NT2/D1 (cell line): ENCODE results near the gene TMEM217.

ENCODE experiments used
- DNase-seq: peaks from one replicate; pipeline ENCODE4 v3.0.0-alpha.2; 2011; ENCODE audit warnings: low read depth, low spot score
- H3K27me3 ChIP-seq: 2 replicates; pipeline ENCODE4 v1.6.0; 2011; ENCODE audit warnings: mild to moderate bottlenecking; ENCODE audit not compliant: insufficient read length, insufficient read depth
- H3K36me3 ChIP-seq: 2 replicates; pipeline ENCODE4 v1.6.1; 2011; ENCODE audit warnings: mild to moderate bottlenecking, low read length, mixed read lengths; ENCODE audit not compliant: insufficient read depth, insufficient read length
- H3K4me1 ChIP-seq: 2 replicates; pipeline ENCODE4 v1.5.1; 2011; ENCODE audit not compliant: insufficient read depth, insufficient read length
- H3K4me3 ChIP-seq: 2 replicates; pipeline ENCODE4 v1.5.1; 2011; ENCODE audit warnings: low read depth; ENCODE audit not compliant: insufficient read length
- H3K9ac ChIP-seq: 2 replicates; pipeline ENCODE4 v1.6.0; 2011; ENCODE audit warnings: low read depth; ENCODE audit not compliant: insufficient read length
- H3K9me3 ChIP-seq: 2 replicates; pipeline ENCODE4 v1.5.1; 2011; ENCODE audit warnings: mild to moderate bottlenecking, low read length; ENCODE audit not compliant: insufficient read depth
- SUZ12 ChIP-seq: IDR thresholded peaks from 2 replicates; pipeline ENCODE4 v1.6.1; 2011; ENCODE audit not compliant: insufficient read length, insufficient read depth; ENCODE audit errors: extremely low read depth
- YY1 ChIP-seq: IDR thresholded peaks from 2 replicates; pipeline ENCODE4 v1.6.1; 2011; ENCODE audit not compliant: insufficient read length, insufficient read depth
- ZNF274 ChIP-seq: IDR thresholded peaks from 2 replicates; pipeline ENCODE4 v1.6.1; 2011; ENCODE audit warnings: mild to moderate bottlenecking, low read depth, low read length

Gene TMEM217

GRCh38 chr6:37222992-37223391, 35.0 kb downstream of the TMEM217 start:
- peak overlapping the region; percentile 32 for H3K9ac ChIP-seq
- no peaks in the 10 kb centered on the region for H3K27me3 ChIP-seq
- no peak for DNase-seq
- H3K36me3 ChIP-seq = no peaks in the 10 kb centered on the region
- H3K4me1 ChIP-seq = no peaks in the 10 kb centered on the region
- H3K4me3 ChIP-seq = no peak overlapping the region
- no peaks in the 10 kb centered on the region for H3K9me3 ChIP-seq
- no peak for TF ChIP-seq SUZ12
- TF ChIP-seq YY1 = no peak
- TF ChIP-seq ZNF274 = no peak

- TF ChIP-seq YY1 (no peak), ZNF274 (no peak), SUZ12 (no peak)
- Histone ChIP-seq H3K4me1 (no peaks in the 10 kb centered on the region), H3K27me3 (no peaks in the 10 kb centered on the region), H3K9ac (peak overlapping the region; percentile 83), H3K4me3 (peak overlapping the region; percentile 53), H3K36me3 (no peaks in the 10 kb centered on the region), H3K9me3 (no peaks in the 10 kb centered on the region)
- DNase-seq = peak; percentile 92
Observed at GRCh38 chr6:37222125-37222967, 35.6 kb downstream of the TMEM217 start.

- Histone ChIP-seq H3K36me3 (no peaks in the 10 kb centered on the region), H3K4me3 (peak overlapping the region; percentile 53), H3K9ac (peak overlapping the region; percentile 83), H3K9me3 (no peaks in the 10 kb centered on the region), H3K27me3 (no peaks in the 10 kb centered on the region), H3K4me1 (no peaks in the 10 kb centered on the region)
- DNase-seq = no peak
- no peak for TF ChIP-seq YY1
- TF ChIP-seq ZNF274 = no peak
- no peak for TF ChIP-seq SUZ12
Observed at GRCh38 chr6:37221585-37222124, 36.3 kb downstream of the TMEM217 start.

GRCh38 chr6:37218511-37218910, 39.4 kb downstream of the TMEM217 start:
- Histone ChIP-seq H3K4me1 (no peaks in the 10 kb centered on the region), H3K27me3 (no peaks in the 10 kb centered on the region), H3K4me3 (no peak overlapping the region), H3K9ac (no peak overlapping the region), H3K9me3 (no peaks in the 10 kb centered on the region), H3K36me3 (no peaks in the 10 kb centered on the region)
- no peak for DNase-seq
- no peak for TF ChIP-seq ZNF274
- no peak for TF ChIP-seq YY1
- no peak for TF ChIP-seq SUZ12

GRCh38 chr6:37218061-37218460, 39.9 kb downstream of the TMEM217 start:
- TF ChIP-seq SUZ12 (no peak), ZNF274 (no peak), YY1 (no peak)
- DNase-seq = no peak
- no peaks in the 10 kb centered on the region for H3K36me3 ChIP-seq

GRCh38 chr6:37212268-37212667, 45.7 kb downstream of the TMEM217 start:
- no peak for DNase-seq
- Histone ChIP-seq H3K9ac (no peak overlapping the region), H3K4me1 (peaks cover 2% of the 10 kb centered on the region)

More at GRCh38 chr6:37218061-37218460, 39.9 kb downstream of the TMEM217 start:
- no peaks in the 10 kb centered on the region for H3K27me3 ChIP-seq
- H3K9me3 ChIP-seq = no peaks in the 10 kb centered on the region
- H3K9ac ChIP-seq = no peak overlapping the region
- H3K4me3 ChIP-seq = no peak overlapping the region
- H3K4me1 ChIP-seq = no peaks in the 10 kb centered on the region

GRCh38 chr6:37210313-37210968, 47.5 kb downstream of the TMEM217 start:
- H3K4me1 ChIP-seq = peaks cover 2% of the 10 kb centered on the region

More at GRCh38 chr6:37212268-37212667, 45.7 kb downstream of the TMEM217 start:
- no peaks in the 10 kb centered on the region for H3K36me3 ChIP-seq
- no peak for TF ChIP-seq ZNF274
- TF ChIP-seq YY1 = no peak
- TF ChIP-seq SUZ12 = no peak
- H3K9me3 ChIP-seq = no peaks in the 10 kb centered on the region
- H3K4me3 ChIP-seq = no peak overlapping the region
- H3K27me3 ChIP-seq = no peaks in the 10 kb centered on the region

More at GRCh38 chr6:37210313-37210968, 47.5 kb downstream of the TMEM217 start:
- Histone ChIP-seq H3K4me3 (no peak overlapping the region), H3K36me3 (no peaks in the 10 kb centered on the region), H3K9me3 (no peaks in the 10 kb centered on the region), H3K9ac (no peak overlapping the region), H3K27me3 (no peaks in the 10 kb centered on the region)
- no peak for TF ChIP-seq SUZ12
- no peak for TF ChIP-seq YY1
- no peak for TF ChIP-seq ZNF274
- peak; percentile 68 for DNase-seq
